Epithelial cell of proximal tubule (primary cell): ENCODE measurements around the gene TJP2. TPM values are rescaled to one million over a fixed set of nuclear protein-coding genes. Genes with fewer than 3 reads are reported as not detected.

Experiments used
- DNase-seq: peaks from one replicate; pipeline ENCODE4 v3.0.0-alpha.2; 2011; ENCODE audit warnings: low read depth
- H3K4me3 ChIP-seq: 2 replicates; pipeline ENCODE4 v1.5.1; 2011; ENCODE audit warnings: low read depth, mild to moderate bottlenecking, low read length
- total RNA-seq: library from RNA; depleted of rRNA; stranded (reverse); fragments of >200 nt; gene quantifications from 2 replicates; pipeline ENCODE4 v1.2.3, GENCODE V29; 2015
- TF ChIP-seq, protein P1 (sequence below): conservative IDR thresholded peaks from 2 replicates; pipeline ENCODE4 v1.5.1; 2012; ENCODE audit warnings: low read depth, mild to moderate bottlenecking, low read length

Gene TJP2
- total RNA-seq, 1 donor from 2014 or later, result 335 TPM

DNA sequence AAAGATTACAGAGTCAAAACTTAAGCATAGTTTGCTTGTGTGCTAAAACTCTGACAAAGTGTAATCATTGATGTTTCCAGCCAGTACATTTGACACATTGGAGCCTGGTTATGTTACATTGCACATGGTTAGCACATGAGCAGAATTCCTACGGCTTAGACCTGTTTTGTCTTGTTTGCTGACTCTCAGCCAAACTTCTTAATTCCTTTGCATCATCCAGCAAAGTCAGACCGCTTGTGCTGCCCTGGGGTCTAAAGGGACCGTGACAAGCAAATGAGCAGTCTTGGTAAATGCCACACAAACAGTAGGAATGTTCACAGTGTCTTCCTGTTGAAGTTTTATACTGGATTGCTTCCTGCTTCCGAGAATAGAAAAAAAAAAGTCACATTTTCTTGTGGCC is 79.0 kb downstream of the TJP2 start:
- DNase-seq, result no peak
- TF ChIP-seq, protein P1, sequence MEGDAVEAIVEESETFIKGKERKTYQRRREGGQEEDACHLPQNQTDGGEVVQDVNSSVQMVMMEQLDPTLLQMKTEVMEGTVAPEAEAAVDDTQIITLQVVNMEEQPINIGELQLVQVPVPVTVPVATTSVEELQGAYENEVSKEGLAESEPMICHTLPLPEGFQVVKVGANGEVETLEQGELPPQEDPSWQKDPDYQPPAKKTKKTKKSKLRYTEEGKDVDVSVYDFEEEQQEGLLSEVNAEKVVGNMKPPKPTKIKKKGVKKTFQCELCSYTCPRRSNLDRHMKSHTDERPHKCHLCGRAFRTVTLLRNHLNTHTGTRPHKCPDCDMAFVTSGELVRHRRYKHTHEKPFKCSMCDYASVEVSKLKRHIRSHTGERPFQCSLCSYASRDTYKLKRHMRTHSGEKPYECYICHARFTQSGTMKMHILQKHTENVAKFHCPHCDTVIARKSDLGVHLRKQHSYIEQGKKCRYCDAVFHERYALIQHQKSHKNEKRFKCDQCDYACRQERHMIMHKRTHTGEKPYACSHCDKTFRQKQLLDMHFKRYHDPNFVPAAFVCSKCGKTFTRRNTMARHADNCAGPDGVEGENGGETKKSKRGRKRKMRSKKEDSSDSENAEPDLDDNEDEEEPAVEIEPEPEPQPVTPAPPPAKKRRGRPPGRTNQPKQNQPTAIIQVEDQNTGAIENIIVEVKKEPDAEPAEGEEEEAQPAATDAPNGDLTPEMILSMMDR, result no peak

GRCh38 chr9:69254223-69254622 is 80.1 kb downstream of the TJP2 start:
- H3K4me3 ChIP-seq, result no peak overlapping the region
- TF ChIP-seq, protein P1, result no peak
- no peak for DNase-seq

More for the DNA sequence above, 79.0 kb downstream of the TJP2 start:
- no peak overlapping the region for H3K4me3 ChIP-seq

DNA sequence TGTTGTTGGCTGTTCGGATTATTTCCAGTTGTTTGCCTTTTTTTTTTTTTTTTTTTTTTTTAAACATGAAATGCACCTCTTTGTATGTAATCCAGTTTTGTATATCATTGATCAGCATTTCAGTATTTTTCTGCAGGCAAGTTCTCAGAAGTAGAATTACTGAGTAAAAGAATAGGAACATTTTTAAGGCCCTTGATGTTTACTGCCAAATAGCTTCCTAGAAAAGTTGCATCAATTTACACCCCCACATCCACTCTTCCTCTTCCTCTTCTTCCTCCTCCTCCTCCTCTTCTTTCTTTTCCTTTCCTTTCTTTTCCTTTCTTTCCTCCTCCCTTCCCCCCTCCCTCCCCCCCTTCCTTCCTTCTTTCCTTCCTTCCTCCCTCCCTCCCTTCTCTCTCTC is 81.5 kb downstream of the TJP2 start:
- H3K4me3 ChIP-seq, result no peak overlapping the region
- DNase-seq, result no peak
- TF ChIP-seq, protein P1, result no peak

DNA sequence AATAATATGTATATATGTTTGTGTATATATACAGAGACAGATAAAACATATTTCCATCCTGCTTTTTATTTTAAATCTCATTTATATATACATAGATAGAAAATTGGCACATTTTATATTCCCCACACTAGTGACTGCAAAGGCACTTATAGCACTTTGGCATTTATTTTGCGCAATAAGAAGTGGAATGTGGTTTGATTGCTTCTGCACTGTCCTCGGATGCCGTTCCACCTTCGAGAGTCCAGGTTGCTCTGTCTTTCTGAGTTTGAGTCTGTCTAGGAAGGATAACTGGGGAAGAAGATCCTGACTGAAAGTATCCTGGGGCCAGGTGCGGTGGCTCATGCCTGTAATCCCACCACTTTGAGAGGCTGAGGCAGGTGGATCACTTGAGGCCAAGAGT is 84.5 kb downstream of the TJP2 start:
- no peak overlapping the region for H3K4me3 ChIP-seq
- TF ChIP-seq, protein P1, result no peak
- DNase-seq, result no peak

DNA sequence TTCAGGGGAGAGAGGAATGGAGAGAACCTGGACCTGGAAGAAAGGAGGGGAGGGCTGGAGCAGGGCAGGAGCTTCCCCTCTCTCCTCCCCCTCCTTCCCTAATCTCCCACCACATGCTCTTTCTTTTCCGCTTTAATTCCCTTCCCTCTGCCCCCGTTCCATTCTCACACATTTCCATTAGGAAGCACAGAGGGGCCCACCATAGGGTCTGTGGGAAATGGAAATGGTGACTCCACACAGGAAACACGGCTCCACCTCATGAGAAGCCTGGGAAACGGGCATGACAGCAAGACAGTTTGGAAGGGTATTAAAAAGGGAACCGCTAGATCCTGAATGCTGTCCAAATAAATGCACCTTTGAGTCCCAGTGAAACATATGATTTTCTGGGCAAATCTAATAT is 86.1 kb downstream of the TJP2 start:
- no peak for DNase-seq
- no peak overlapping the region for H3K4me3 ChIP-seq
- TF ChIP-seq, protein P1, result no peak

GRCh38 chr9:69261636-69262035 is 87.6 kb downstream of the TJP2 start:
- TF ChIP-seq, protein P1, result no peak
- H3K4me3 ChIP-seq, result no peak overlapping the region
- no peak for DNase-seq

GRCh38 chr9:69264526-69264925 is 90.4 kb downstream of the TJP2 start:
- TF ChIP-seq, protein P1, result no peak
- DNase-seq, result no peak
- H3K4me3 ChIP-seq, result no peak overlapping the region
